ENCODE results near the gene KCNIP1. TPM values are rescaled to one million over a fixed set of nuclear protein-coding genes. Genes with fewer than 3 reads are reported as not detected.

Gene KCNIP1
- total and polyA plus RNA-seq, 2 of the 8 experiments (the other 6 are each of a cell fraction or from before 2014, with no cell fraction given) = 0.52 to 0.83 TPM

DNA sequence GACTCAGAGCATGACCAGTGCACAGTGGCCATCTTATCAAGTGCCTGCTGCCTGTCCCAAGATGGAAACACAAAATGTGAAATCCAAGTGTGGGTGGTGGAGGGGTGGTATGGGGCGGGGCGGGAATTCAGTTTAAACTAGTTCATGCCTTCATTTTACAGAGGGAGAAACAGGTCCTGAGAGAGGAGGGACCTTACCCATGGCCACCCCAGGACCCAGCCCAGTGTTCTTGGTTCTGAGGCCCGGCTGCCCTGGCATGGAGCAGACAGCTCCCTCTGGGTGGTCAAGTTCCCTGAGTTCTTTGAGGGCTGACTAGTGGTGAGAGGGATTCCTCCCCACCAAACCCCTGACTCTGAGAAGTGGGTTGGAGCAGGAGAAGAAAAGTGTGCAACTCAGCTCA lies 20.8 kb downstream of the KCNIP1 start:
- no peak overlapping the region for H3K27ac ChIP-seq (ENCODE audit: low read depth, low read length)
- H2BK15ac ChIP-seq (ENCODE audit: low read length) = no peak overlapping the region
- ChIA-PET POLR2A (ENCODE audit: partially characterized antibody) (no interaction called here), CTCF (ENCODE audit: partially characterized antibody) (interaction anchor here (1.3 kb wide), 1 partner anchor 46 kb away, joined by 4 read pairs; no protein-coding TSS in a partner anchor)
- H4K91ac ChIP-seq (replicated peaks; ENCODE audit: insufficient read length, low read length) = no peak overlapping the region
- H3K4me1 ChIP-seq (replicated peaks in 1 of 4; ENCODE audit: control insufficient read depth in 3 of 4, insufficient read depth in 4 of 4, low read length in 3 of 4) = peaks cover 2 to 9% (median 5%) of the 10 kb centered on the region in 4 experiments; a peak in 5 of 7 replicates
- H3K79me1 ChIP-seq (ENCODE audit: low read depth, low read length) = no peaks in the 10 kb centered on the region
- H3K4ac ChIP-seq (replicated peaks; ENCODE audit: insufficient read length, low read depth, low read length) = no peak overlapping the region
- no peaks in the 10 kb centered on the region for H3K36me3 ChIP-seq (ENCODE audit: control insufficient read depth in 2 of 4, insufficient read depth in 4 of 4, low read length in 3 of 4)
- H2BK12ac ChIP-seq (ENCODE audit: low read depth, low read length) = no peak overlapping the region
- H2BK120ac ChIP-seq (replicated peaks; ENCODE audit: low read depth, low read length) = no peak overlapping the region
- H3K79me2 ChIP-seq (ENCODE audit: control insufficient read depth in 1 of 2, insufficient read depth in 2 of 2, low read length in 2 of 2) = no peaks in the 10 kb centered on the region
- no peak overlapping the region for H2BK20ac ChIP-seq (ENCODE audit: low read length)
- H3K23ac ChIP-seq (ENCODE audit: insufficient read length) = no peak overlapping the region
- no peak overlapping the region for H3K18ac ChIP-seq (ENCODE audit: extremely low read depth, low read length)
- WGBS, 2 experiments (ENCODE audit: extremely low coverage in 1 of 2, insufficient coverage in 1 of 2, insufficient read length in 1 of 2, insufficient replicate concordance in 2 of 2, low coverage in 1 of 2, low lambda C conversion rate in 2 of 2, missing lambda C conversion rate in 1 of 2) = 100% methylated on average over 3 of the region's 3 CpGs; no CpG with 5 or more reads in 1 of the 2 experiments
- H4K5ac ChIP-seq (ENCODE audit: insufficient read length, low read depth, low read length) = no peak overlapping the region
- H2AK5ac ChIP-seq (ENCODE audit: low read depth, low read length) = no peak overlapping the region
- no peak overlapping the region for H3K9ac ChIP-seq (replicated peaks in 1 of 4; ENCODE audit: extremely low read depth in 1 of 4, low read depth in 3 of 4, low read length in 3 of 4)
- no peaks in the 10 kb centered on the region; a peak in 1 of 7 replicates for H3K27me3 ChIP-seq (replicated peaks in 1 of 4; ENCODE audit: control insufficient read depth in 3 of 4, extremely low read depth in 1 of 4, insufficient read depth in 3 of 4, low read length in 3 of 4)
- no peak overlapping the region for H3K4me3 ChIP-seq (ENCODE audit: extremely low read depth in 1 of 4, insufficient read depth in 2 of 4, low read depth in 3 of 4, low read length in 4 of 4)
- TF ChIP-seq SIX5 (IDR thresholded peaks at IDR 0.05; ENCODE audit: low read depth, low read length) = no peak
- TF ChIP-seq TAF1 (IDR thresholded peaks at IDR 0.05; ENCODE audit: low read depth, low read length) = no peak
- no peak for TF ChIP-seq ASH2L (IDR thresholded peaks at IDR 0.05; ENCODE audit: low read length)
- no peak for TF ChIP-seq BRCA1 (IDR thresholded peaks at IDR 0.05; ENCODE audit: low read depth, low read length)
- TF ChIP-seq PHF8 (conservative IDR thresholded peaks at IDR 0.05; ENCODE audit: low read depth, low read length) = no peak
- TF ChIP-seq, protein P1, sequence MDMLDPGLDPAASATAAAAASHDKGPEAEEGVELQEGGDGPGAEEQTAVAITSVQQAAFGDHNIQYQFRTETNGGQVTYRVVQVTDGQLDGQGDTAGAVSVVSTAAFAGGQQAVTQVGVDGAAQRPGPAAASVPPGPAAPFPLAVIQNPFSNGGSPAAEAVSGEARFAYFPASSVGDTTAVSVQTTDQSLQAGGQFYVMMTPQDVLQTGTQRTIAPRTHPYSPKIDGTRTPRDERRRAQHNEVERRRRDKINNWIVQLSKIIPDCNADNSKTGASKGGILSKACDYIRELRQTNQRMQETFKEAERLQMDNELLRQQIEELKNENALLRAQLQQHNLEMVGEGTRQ (IDR thresholded peaks at IDR 0.05; ENCODE audit: low read length) = no peak
- no peak for TF ChIP-seq EP300 (IDR thresholded peaks at IDR 0.05; ENCODE audit: borderline replicate concordance in 1 of 2, low read depth in 2 of 2, low read length in 2 of 2)
- no peak for TF ChIP-seq TBP (IDR thresholded peaks at IDR 0.05; ENCODE audit: low read depth, low read length)
- TF ChIP-seq RXRA (IDR thresholded peaks at IDR 0.05; ENCODE audit: insufficient read depth, low read depth, low read length) = no peak
- TF ChIP-seq RAD21 (IDR thresholded peaks at IDR 0.05 in 1 of 2, conservative IDR thresholded peaks at IDR 0.05 in 1 of 2; ENCODE audit: low read depth in 2 of 2, low read length in 2 of 2) = no peak
- TF ChIP-seq CHD1 (IDR thresholded peaks at IDR 0.05; ENCODE audit: low read depth, low read length) = no peak
- no peak overlapping the region for H3K4me2 ChIP-seq (ENCODE audit: insufficient read depth in 1 of 2, low read depth in 2 of 2, low read length in 2 of 2)
- no peak overlapping the region for H2BK5ac ChIP-seq (ENCODE audit: low read depth, low read length)
- H2AFZ ChIP-seq (ENCODE audit: low read length) = no peak overlapping the region
- no peak for FAIRE-seq
- H3K56ac ChIP-seq (replicated peaks; ENCODE audit: insufficient read length, low read depth, low read length) = no peak overlapping the region
- no peaks in the 10 kb centered on the region for H3K23me2 ChIP-seq (ENCODE audit: low read depth, low read length)
- DNase-seq (ENCODE audit: low read depth in 1 of 2, low spot score in 2 of 2) = no peak
- H3K9me3 ChIP-seq (ENCODE audit: insufficient read depth in 2 of 2, low read depth in 1 of 2, low read length in 1 of 2) = no peaks in the 10 kb centered on the region
- no peak overlapping the region for H3K14ac ChIP-seq (ENCODE audit: insufficient read length)
- H4K8ac ChIP-seq (ENCODE audit: extremely low read depth, insufficient read depth, low read length) = no peak overlapping the region
- no peaks in the 10 kb centered on the region for H4K20me1 ChIP-seq (replicated peaks in 1 of 2; ENCODE audit: control insufficient read depth in 1 of 2, insufficient read depth in 2 of 2, low read length in 2 of 2)

Measured in H1 (cell line).